NB4 (cell line): Measurements from ENCODE around the gene PEX5.

ENCODE experiments used
- CTCF ChIP-seq: IDR thresholded peaks from one replicate; pipeline ENCODE4 v1.5.1; 2012; ENCODE audit warnings: low read depth, low read length
- MAX ChIP-seq: IDR thresholded peaks from 2 replicates; pipeline ENCODE4 v1.6.1; 2011; ENCODE audit warnings: low read depth, low read length
- MYC ChIP-seq: IDR thresholded peaks from 2 replicates; pipeline ENCODE4 v1.6.1; 2011; ENCODE audit warnings: low read depth, low read length

- TF ChIP-seq CTCF (no peak), MAX (no peak), MYC (no peak)
These were observed 36.7 kb upstream of the PEX5 start for GRCh38 chr12:7152818-7153217.
